Tibial nerve (tissue), 3 donors: ENCODE results near the gene TACSTD2.

Source experiments
- POLR2A ChIP-seq, 2 donors: fragments of 450-650 bp; IDR thresholded peaks; one replicate each; pipeline ENCODE4 v1.6.1; 2017; ENCODE audit warnings: antibody characterized with exemption in 2 of 2, mild to moderate bottlenecking in 2 of 2, moderate library complexity in 2 of 2
- TF ChIP-seq, protein P1 (sequence below), 5 experiments: fragments of 200-600 bp in 3 of 5; fragments of 450-650 bp in 2 of 5; sonication (generic) in 3 of 5; IDR thresholded peaks; one replicate each; pipeline ENCODE4 v1.5.1; 2016 to 2019; ENCODE audit warnings: antibody characterized with exemption in 5 of 5, mild to moderate bottlenecking in 3 of 5, moderate library complexity in 2 of 5

DNA sequence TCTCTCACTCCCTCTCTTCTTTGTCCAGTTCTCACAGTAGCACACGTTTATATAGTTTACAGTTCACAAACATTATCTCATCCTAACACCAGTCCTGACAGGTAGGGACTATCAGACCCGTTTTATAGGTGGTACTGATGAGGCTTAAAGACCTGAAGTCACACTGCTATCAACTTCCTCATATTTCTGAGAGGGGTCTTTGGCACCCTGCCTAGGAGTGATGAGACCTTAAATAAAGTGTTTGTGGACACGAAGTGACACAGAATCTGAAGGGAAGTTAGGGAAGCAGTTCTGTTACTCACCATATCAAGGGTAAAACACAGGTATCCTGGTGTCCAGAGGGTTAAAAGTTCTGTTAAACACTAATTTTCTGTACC is 590 bp upstream of the TACSTD2 start:
- TF ChIP-seq, protein P1, sequence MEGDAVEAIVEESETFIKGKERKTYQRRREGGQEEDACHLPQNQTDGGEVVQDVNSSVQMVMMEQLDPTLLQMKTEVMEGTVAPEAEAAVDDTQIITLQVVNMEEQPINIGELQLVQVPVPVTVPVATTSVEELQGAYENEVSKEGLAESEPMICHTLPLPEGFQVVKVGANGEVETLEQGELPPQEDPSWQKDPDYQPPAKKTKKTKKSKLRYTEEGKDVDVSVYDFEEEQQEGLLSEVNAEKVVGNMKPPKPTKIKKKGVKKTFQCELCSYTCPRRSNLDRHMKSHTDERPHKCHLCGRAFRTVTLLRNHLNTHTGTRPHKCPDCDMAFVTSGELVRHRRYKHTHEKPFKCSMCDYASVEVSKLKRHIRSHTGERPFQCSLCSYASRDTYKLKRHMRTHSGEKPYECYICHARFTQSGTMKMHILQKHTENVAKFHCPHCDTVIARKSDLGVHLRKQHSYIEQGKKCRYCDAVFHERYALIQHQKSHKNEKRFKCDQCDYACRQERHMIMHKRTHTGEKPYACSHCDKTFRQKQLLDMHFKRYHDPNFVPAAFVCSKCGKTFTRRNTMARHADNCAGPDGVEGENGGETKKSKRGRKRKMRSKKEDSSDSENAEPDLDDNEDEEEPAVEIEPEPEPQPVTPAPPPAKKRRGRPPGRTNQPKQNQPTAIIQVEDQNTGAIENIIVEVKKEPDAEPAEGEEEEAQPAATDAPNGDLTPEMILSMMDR (IDR thresholded peaks at IDR 0.05), result no peak
- no peak for TF ChIP-seq POLR2A (IDR thresholded peaks at IDR 0.05)
